HK-2 (cell line): ENCODE data around the gene ANGPTL3.
"Not testable (repeated sequence)": the region's sequence is repeated elsewhere in the genome, so short reads cannot be mapped to it uniquely, and the experiment has no call there.

Experiments
- DNase-seq: peaks from one replicate; pipeline ENCODE4 v3.0.0-alpha.2; 2018; ENCODE audit not compliant: unreplicated experiment

Gene ANGPTL3

DNA sequence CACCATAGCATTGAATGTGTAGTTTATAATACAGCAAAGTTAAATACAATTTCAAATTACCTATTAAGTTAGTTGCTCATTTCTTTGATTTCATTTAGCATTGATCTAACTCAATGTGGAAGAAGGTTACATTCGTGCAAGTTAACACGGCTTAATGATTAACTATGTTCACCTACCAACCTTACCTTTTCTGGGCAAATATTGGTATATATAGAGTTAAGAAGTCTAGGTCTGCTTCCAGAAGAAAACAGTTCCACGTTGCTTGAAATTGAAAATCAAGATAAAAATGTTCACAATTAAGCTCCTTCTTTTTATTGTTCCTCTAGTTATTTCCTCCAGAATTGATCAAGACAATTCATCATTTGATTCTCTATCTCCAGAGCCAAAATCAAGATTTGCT is at the start of gene ANGPTL3:
Gene ANGPTL3 (plus strand): TSS at position 240 of the 400 bp plus-strand sequence. CDS start 47 bp downstream, at position 287.
- DNase-seq: no peak

GRCh38 chr1:62561306-62561705 is 36.0 kb upstream of the ANGPTL3 start:
- DNase-seq: no peak

GRCh38 chr1:62567182-62567581 is 30.1 kb upstream of the ANGPTL3 start:
- DNase-seq: not testable (repeated sequence)

DNA sequence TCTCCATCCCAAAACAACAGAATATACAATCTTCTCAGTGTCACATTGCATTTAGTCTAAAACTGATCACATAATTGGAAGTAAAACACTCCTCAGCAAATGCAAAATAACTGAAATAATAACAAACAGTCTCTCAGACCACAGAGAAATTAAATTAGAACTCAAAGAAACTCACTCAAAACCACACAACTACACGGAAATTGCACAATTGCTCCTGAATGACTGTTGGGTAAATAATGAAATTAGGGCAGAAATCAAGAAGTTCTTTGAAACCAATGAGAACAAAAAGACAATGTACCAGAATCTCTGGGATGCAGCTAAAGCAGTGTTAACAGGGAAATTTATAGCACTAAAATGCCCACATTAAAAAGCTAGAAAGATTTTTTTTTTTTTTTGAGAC is 29.4 kb upstream of the ANGPTL3 start:
- DNase-seq: not testable (repeated sequence)

DNA sequence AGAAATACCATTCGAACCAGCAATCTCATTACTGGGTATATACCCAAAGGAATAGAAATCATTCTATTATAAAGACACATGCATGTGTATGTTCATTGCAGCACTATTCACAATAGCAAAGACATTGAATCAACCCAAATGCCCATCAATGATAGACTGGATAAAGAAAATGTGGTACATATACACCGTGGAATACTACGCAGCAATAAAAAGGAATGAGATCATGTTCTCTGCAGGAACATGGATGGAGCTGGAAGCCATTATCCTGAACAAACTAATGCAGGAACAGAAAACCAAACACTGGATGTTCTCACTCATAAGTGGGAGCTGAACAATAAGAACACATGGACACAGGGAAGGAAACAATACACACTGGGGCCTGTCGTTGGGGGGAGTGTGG is 25.8 kb upstream of the ANGPTL3 start:
- DNase-seq: not testable (repeated sequence)

DNA sequence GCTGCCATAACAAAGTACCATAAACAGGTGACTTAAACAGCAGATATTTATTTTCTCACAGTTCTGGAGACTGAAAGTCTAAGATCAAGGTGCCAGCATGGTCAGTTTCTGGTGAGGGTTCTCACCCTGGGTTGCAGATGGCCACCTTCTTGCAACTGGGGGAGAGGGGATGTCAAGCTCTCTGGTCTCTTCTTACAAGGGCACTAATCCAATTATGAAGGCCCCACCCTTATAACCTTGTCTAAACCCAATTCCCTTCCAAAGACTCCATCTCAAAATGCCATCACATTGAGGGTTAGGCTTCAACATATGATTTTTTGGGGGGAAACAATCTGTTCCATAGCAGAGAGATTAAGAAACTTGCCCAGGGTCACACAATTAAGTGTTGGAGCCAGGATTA is 24.8 kb upstream of the ANGPTL3 start:
- DNase-seq: no peak

GRCh38 chr1:62573675-62574074 is 23.6 kb upstream of the ANGPTL3 start:
- no peak for DNase-seq

- no peak for DNase-seq
Measured at GRCh38 chr1:62585469-62586155, 11.7 kb upstream of the ANGPTL3 start.

GRCh38 chr1:62588000-62588399 is 9.3 kb upstream of the ANGPTL3 start:
- DNase-seq: no peak

- DNase-seq: no peak
Measured at GRCh38 chr1:62589321-62589720, 8.0 kb upstream of the ANGPTL3 start.

- no peak for DNase-seq
Measured at GRCh38 chr1:62590255-62590969, 6.9 kb upstream of the ANGPTL3 start.

DNA sequence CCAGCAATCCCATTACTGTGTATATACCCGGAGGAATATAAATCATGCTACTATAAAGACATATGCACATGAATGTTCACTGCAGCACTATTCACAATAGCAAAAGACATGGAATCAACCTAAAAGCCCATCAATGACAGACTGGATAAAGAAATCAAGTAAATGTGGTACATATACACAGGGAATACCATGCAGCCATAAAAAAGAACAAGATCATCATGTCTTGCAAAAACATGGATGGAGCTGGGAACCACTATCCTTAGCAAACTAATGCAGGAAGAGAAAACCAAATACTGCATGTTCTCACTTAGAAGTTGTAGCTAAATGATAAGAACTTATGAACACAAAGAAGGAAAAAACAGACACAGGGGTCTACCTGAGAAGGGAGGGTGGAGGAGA is 6.4 kb upstream of the ANGPTL3 start:
- DNase-seq: no peak

DNA sequence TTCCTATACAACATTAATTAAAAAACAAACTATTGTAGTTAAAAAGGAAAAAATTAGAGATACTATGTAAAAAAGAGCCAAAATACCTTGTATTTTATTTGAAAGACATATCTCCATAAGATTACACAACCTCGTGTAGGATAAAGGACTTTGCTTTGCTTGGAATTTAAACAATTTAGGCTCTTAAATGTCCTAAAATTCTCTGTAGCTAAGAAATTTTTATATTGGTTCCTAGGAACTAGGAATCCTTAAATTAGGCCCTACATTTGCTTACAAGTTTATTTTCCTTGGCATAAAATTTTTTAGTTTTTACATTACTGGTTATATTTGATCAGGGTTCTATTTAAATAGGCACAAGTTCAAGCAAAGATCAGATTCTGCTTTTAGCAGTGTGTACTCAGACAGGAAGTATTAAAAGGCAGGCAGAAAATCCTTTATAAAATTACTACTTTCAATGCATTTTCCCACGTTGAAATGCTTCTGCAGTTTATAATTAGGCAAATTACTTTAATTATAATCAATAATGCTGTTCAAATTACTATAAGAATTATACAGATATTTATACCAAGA is 3.4 kb upstream of the ANGPTL3 start:
- DNase-seq: no peak

DNA sequence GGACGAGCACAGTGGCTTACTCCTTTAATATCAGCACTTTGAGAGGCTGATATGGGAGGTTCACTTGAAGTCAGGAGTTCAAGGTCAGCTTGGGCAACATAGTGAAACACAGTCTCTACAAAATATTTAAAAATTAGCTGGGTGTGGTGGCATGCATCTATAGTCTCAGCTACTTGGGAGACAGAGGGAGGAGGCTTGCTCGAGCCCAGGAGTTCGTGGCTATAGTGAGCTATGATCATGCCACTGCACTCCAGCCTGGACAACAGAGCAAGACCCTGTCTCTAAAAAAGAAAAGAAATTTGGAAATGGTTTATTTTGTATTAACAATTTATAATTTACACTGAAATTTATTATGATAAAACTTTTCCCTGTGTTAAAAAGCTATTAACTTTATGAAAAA is 1.7 kb upstream of the ANGPTL3 start:
- no peak for DNase-seq

GRCh38 chr1:62599044-62599443 is 1.7 kb downstream of the ANGPTL3 start:
- no peak for DNase-seq

DNA sequence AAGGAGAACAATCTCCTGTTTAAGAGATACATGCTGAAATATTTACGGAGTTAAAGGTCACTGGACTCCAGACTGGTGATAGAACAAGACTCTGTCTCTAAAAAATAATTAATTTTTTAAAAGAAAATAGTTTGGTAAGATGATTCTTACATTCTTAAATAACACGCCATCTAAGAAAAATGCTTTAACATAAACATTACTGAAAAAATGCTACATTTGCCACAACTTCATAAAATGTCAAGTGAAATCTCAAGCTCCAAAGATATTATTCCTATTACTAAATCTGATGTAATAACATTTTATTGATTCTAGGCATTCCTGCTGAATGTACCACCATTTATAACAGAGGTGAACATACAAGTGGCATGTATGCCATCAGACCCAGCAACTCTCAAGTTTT is 4.1 kb downstream of the ANGPTL3 start:
- no peak for DNase-seq

- no peak for DNase-seq
Measured at GRCh38 chr1:62608905-62609304, 11.6 kb downstream of the ANGPTL3 start.

GRCh38 chr1:62610588-62610987 is 13.3 kb downstream of the ANGPTL3 start:
- not testable (repeated sequence) for DNase-seq

DNA sequence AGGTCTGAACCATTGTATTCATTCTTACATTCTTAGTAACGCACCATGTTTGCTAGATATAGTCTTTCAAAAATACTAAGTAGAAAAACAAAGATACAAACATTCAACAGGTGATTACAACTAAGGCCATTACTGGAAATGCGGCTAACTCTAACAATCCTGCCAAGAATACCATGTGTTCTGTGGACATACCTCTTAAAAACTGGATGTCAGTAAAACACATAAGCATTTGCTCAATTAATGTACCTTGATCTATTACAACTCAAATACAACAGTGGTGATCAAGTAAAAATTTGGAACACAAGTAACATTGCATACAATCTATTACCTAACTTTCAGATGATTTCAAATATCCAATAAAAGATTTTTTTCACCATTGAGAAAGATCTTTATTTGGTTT is 15.4 kb downstream of the ANGPTL3 start:
- no peak for DNase-seq

GRCh38 chr1:62613325-62613727 is 16.0 kb downstream of the ANGPTL3 start:
- DNase-seq: no peak

GRCh38 chr1:62613890-62614289 is 16.6 kb downstream of the ANGPTL3 start:
- no peak for DNase-seq

DNA sequence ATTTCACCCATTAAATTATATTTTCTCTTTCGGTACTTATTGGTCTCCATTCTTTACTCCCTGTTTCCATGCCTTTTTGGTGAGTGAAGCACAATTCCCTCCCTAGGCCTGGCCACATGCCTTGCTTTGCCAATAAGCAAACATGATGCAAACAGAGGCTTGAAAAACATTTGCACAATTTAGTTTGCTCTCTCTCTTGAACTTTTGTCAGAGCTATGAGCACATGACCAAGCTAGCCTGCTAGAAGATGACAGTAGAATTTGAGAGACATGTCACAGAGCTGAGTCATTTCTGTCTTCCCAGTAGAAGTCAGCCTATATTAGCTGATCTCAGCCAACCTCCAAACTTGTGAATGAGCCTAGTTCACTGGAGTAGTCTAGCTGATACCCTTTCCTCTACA is 24.6 kb downstream of the ANGPTL3 start:
- peak; percentile 8 for DNase-seq

DNA sequence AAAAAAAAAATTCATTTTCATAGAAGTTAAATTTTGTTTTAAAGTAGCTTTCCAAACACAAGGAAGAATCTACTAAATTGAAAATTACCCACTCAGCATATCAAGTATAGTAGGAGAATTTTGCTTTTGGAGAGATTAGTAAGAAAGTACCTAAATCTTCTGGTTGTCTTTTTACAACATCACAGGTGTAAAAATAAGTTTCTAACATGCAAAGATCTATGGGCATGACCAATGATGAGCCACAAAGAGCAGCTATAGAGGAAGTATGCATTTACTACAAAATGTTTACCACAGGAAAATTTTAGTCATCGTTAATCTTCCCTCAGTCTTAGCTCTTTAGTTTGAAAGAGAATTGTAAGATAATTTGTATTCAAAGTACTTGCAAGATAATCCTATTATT is 28.1 kb downstream of the ANGPTL3 start:
- DNase-seq: no peak
